Frontal cortex (tissue), 4 donors: Measurements from ENCODE around the gene KIF3B. TPM values are rescaled to one million over a fixed set of nuclear protein-coding genes. Genes with fewer than 3 reads are reported as not detected.
"Not testable (repeated sequence)": the region's sequence is repeated elsewhere in the genome, so short reads cannot be mapped to it uniquely, and the experiment has no call there.

Experiments used
- DNase-seq, 2 donors: peaks; one replicate each; pipeline ENCODE4 v3.0.0; 2012; ENCODE audit warnings: low spot score in 2 of 2
- FAIRE-seq: peaks from 2 replicates; lab custom pipeline; 2012; peaks lifted over from hg19 to GRCh38; lab: Jason Lieb, UNC
- total RNA-seq: library from RNA; depleted of rRNA; stranded (reverse); fragments of >200 nt; gene quantifications from one replicate; pipeline ENCODE4 v1.2.3, GENCODE V29; 2014
- donor health status: control.
- donor health status: control.
- donor health status: control.

KIF3B gene
- total RNA-seq, 1 donor from 2014 or later, result 89.3 TPM

GRCh38 chr20:32244959-32245358, 32.5 kb upstream of the KIF3B start:
- DNase-seq, result no peak
- no peak for FAIRE-seq

GRCh38 chr20:32246208-32246607, 31.2 kb upstream of the KIF3B start:
- FAIRE-seq, DNase-seq: not testable (repeated sequence)

- FAIRE-seq, result no peak
- no peak for DNase-seq
Observed at GRCh38 chr20:32248043-32248442, 29.4 kb upstream of the KIF3B start.

GRCh38 chr20:32249030-32249738, 28.3 kb upstream of the KIF3B start:
- FAIRE-seq, result no peak
- DNase-seq, result no peak

GRCh38 chr20:32251470-32251869, 26.0 kb upstream of the KIF3B start:
- no peak for DNase-seq
- no peak for FAIRE-seq

GRCh38 chr20:32252189-32252588, 25.3 kb upstream of the KIF3B start:
- DNase-seq, result no peak
- no peak for FAIRE-seq

- not testable (repeated sequence) for FAIRE-seq, DNase-seq
Observed at GRCh38 chr20:32260973-32261372, 16.5 kb upstream of the KIF3B start.

- FAIRE-seq, result no peak
- DNase-seq, result no peak
Observed at GRCh38 chr20:32261644-32262043, 15.8 kb upstream of the KIF3B start.

- no peak for DNase-seq
- FAIRE-seq, result no peak
Observed at GRCh38 chr20:32263398-32263954, 14.0 kb upstream of the KIF3B start.

GRCh38 chr20:32271620-32272019, 5.8 kb upstream of the KIF3B start:
- no peak for DNase-seq
- FAIRE-seq, result no peak

- FAIRE-seq (no peak), DNase-seq (no peak)
Observed at GRCh38 chr20:32274359-32274758, 3.1 kb upstream of the KIF3B start.

- FAIRE-seq, result not testable (repeated sequence)
Observed at GRCh38 chr20:32275163-32275562, 2.3 kb upstream of the KIF3B start.

GRCh38 chr20:32278199-32278643, 770 bp downstream of the KIF3B start:
- FAIRE-seq, result no peak
- DNase-seq, result no peak

More at GRCh38 chr20:32275163-32275562, 2.3 kb upstream of the KIF3B start:
- DNase-seq, result not testable (repeated sequence)

- DNase-seq (no peak), FAIRE-seq (no peak)
Observed at GRCh38 chr20:32281711-32282110, 4.3 kb downstream of the KIF3B start.

- no peak for DNase-seq
Observed at GRCh38 chr20:32282461-32282860, 5.0 kb downstream of the KIF3B start.

GRCh38 chr20:32285082-32285620, 7.7 kb downstream of the KIF3B start:
- DNase-seq, result no peak
- no peak for FAIRE-seq

More at GRCh38 chr20:32282461-32282860, 5.0 kb downstream of the KIF3B start:
- FAIRE-seq, result no peak

GRCh38 chr20:32285621-32286371, 8.3 kb downstream of the KIF3B start:
- no peak for DNase-seq
- no peak for FAIRE-seq

- no peak for DNase-seq
Observed at GRCh38 chr20:32287231-32287638, 9.8 kb downstream of the KIF3B start.

GRCh38 chr20:32288225-32288849, 10.9 kb downstream of the KIF3B start:
- DNase-seq (no peak), FAIRE-seq (no peak)

More at GRCh38 chr20:32287231-32287638, 9.8 kb downstream of the KIF3B start:
- no peak for FAIRE-seq

GRCh38 chr20:32289299-32289660, 11.8 kb downstream of the KIF3B start:
- not testable (repeated sequence) for FAIRE-seq

More at GRCh38 chr20:32289299-32289660, 11.8 kb downstream of the KIF3B start:
- not testable (repeated sequence) for DNase-seq
